Prostate gland (tissue), 2 donors: ENCODE data around the gene PRR7. TPM values are rescaled to one million over a fixed set of nuclear protein-coding genes. Genes with fewer than 3 reads are reported as not detected.

Source experiments
- DNase-seq: peaks from one replicate; pipeline ENCODE4 v3.0.0-alpha.2; 2019; ENCODE audit warnings: low spot score
- H3K27ac ChIP-seq, 2 donors: fragments of 200-600 bp; sonication (generic); 2 replicates each; pipeline ENCODE4 v1.5.1; 2017 to 2019
- H3K27me3 ChIP-seq: fragments of 200-600 bp; sonication (generic); replicated peaks from 2 replicates; pipeline ENCODE4 v1.5.1; 2019; ENCODE audit not compliant: insufficient read depth
- H3K36me3 ChIP-seq, 2 donors: fragments of 200-600 bp; sonication (generic); 1 replicate in 1 of 2; 2 replicates in 1 of 2; pipeline versions ENCODE4 v1.5.1 to v1.8.1; 2017 to 2019
- H3K4me1 ChIP-seq: fragments of 200-600 bp; sonication (generic); replicated peaks from 2 replicates; pipeline ENCODE4 v1.5.1; 2019
- H3K4me3 ChIP-seq, 2 donors: fragments of 200-600 bp; sonication (generic); 2 replicates each; pipeline ENCODE4 v1.5.1; 2017 to 2019
- H3K9me3 ChIP-seq: fragments of 200-600 bp; sonication (generic); 2 replicates; pipeline ENCODE4 v1.5.1; 2017
- POLR2A ChIP-seq: fragments of 450-650 bp; IDR thresholded peaks from one replicate; pipeline ENCODE4 v1.6.1; 2016; ENCODE audit warnings: antibody characterized with exemption, mild to moderate bottlenecking
- POLR2AphosphoS5 ChIP-seq: sonication (generic); formaldehyde crosslinking; IDR thresholded peaks from one replicate; pipeline ENCODE4 v1.6.1; 2017; ENCODE audit warnings: antibody characterized with exemption
- WGBS: methylation state at CpG from one replicate; pipeline ENCODE4 v1.1.5; 2018; 5-methylcytosine and 5-hydroxymethylcytosine counted together
- intact Hi-C: fragments of 100-400 bp; cut with DNase I; formaldehyde crosslinking; loops from one replicate; pipeline ENCODE4 v1.14.2; 2022
- total RNA-seq, 2 donors: library from RNA; depleted of rRNA; stranded (reverse); fragments of >200 nt; gene quantifications; one replicate each; pipeline ENCODE4 v1.1.0, GENCODE V29; 2016
- TF ChIP-seq, protein P1 (sequence below), 4 experiments: fragments of 200-600 bp in 2 of 4; fragments of 450-650 bp in 2 of 4; sonication (generic) in 2 of 4; IDR thresholded peaks; 1 replicate in 3 of 4; 2 replicates in 1 of 4; pipeline ENCODE4 v1.5.1; 2016 to 2019; ENCODE audit warnings: antibody characterized with exemption in 4 of 4, mild to moderate bottlenecking in 2 of 4, moderate library complexity in 2 of 4

The PRR7 gene
- total RNA-seq, 2 donors from 2014 or later: 8.7 to 11.0 TPM

DNA sequence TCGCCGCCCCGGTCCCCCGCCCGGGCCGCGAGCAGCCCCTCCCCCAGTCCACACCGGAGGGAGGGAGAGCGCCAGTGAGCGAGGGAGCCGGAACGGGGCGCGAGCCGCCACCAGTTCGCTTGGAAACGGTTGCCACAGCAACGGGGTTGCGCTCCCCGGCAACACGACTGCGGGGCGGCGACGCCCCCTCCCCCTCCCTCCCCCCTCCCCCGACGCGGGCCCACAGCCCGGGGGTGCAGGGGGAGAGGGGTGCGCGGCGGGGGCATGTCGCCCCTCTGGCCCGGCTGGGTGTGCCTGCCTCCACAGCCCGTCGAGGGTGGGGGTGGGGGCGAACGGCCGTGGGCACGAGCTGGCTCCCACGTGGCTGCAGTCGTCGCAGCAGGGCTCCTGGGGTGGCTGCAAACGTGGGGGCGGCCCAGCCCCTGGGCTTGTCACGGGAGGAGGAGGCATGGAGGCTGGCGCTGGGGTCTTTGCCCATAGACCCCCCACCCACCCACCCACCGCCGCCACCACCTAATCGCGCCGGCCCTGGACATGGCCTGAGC lies 524 bp downstream of the PRR7 start:
- H3K36me3 ChIP-seq: no peaks in the 10 kb centered on the region
- H3K27me3 ChIP-seq: no peaks in the 10 kb centered on the region
- intact Hi-C loops: no loop called here
- peak overlapping the region; percentile 36 to 41 for H3K27ac ChIP-seq
- peak overlapping the region; percentile 52 to 64 for H3K4me3 ChIP-seq
- peaks cover 4% of the 10 kb centered on the region for H3K4me1 ChIP-seq
- DNase-seq: no peak
- 2% methylated on average over 20 of the region's 52 CpGs for WGBS
- H3K9me3 ChIP-seq: no peaks in the 10 kb centered on the region
- no peak for TF ChIP-seq POLR2A
- TF ChIP-seq, protein P1, sequence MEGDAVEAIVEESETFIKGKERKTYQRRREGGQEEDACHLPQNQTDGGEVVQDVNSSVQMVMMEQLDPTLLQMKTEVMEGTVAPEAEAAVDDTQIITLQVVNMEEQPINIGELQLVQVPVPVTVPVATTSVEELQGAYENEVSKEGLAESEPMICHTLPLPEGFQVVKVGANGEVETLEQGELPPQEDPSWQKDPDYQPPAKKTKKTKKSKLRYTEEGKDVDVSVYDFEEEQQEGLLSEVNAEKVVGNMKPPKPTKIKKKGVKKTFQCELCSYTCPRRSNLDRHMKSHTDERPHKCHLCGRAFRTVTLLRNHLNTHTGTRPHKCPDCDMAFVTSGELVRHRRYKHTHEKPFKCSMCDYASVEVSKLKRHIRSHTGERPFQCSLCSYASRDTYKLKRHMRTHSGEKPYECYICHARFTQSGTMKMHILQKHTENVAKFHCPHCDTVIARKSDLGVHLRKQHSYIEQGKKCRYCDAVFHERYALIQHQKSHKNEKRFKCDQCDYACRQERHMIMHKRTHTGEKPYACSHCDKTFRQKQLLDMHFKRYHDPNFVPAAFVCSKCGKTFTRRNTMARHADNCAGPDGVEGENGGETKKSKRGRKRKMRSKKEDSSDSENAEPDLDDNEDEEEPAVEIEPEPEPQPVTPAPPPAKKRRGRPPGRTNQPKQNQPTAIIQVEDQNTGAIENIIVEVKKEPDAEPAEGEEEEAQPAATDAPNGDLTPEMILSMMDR (IDR thresholded peaks at IDR 0.05): no peak
- TF ChIP-seq POLR2AphosphoS5: no peak

DNA sequence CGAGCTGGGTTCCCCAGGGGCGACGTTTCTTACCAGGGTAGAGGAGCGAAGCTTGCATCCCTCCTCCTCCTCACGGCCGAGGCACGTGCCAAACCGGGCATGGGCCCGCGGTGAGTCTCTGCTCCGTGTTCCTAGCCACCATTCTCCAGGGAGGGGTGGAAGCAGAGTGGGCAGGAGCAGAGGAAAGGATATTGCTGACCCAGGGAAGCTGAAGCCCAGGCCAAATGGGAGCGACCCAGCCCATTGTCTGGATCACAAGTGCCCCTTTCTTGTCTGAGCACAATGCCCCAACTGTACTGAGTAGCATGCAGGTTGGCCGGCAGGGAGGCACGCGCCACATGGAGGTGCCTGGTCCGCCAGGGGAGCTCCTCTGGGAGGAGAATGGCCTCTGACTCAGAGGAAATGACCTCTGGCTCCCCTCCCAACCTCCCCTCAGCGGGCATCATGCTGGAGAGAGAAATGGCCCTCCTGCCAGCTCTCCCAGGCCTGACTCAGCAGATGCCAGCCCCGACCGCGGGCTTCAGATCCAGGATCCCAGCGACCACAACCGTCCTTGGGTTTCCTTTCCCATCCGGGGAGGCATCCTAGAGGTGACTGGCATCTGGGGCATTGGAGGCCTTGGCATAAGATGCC lies 1.1 kb downstream of the PRR7 start:
- DNase-seq: no peak
- Histone ChIP-seq H3K36me3 (no peaks in the 10 kb centered on the region), H3K27ac (no peak overlapping the region), H3K4me1 (peaks cover 4% of the 10 kb centered on the region), H3K4me3 (peak overlapping the region in 1 of 2 donors; percentile 64), H3K9me3 (no peaks in the 10 kb centered on the region), H3K27me3 (no peaks in the 10 kb centered on the region)
- WGBS: 22% methylated on average over 23 of the region's 23 CpGs
- intact Hi-C loops: no loop called here
- no peak for TF ChIP-seq POLR2A
- TF ChIP-seq, protein P1 (IDR thresholded peaks at IDR 0.05): peak in 1 of 4 experiments; percentile 3

DNA sequence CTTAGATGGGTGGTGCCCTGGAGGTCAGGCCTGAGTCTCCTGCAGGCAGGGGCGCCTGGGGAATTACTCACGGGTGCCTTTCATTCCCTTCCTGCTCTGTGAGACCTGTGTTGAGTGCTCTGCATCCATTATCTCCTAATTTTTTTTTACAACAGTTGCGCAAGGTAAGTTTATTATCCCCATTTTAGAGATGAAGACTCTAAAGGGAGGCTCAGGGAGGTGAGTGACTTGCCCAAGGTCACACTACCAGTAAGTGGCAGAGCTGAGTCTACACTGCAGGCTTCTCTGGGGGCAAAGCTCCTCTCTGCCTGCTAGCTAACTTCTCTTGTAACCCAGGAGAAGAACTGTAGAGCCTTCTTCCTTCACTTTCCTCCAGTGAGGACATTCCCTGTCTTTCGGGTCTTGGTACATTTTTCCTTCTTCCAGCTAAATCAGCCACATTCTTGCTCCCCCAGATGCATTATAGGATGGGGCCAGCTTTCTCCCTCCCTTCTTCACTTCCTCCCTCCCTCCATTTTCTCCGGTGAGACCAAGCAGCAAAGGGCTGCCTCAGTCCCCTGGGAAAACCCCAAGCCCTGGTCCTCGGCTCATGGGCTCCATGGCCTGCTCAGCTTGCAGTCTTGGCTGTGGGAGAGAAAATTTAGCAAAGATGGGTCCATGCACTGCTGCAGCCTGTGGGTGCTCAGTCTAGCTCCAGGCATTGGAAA lies 1.8 kb downstream of the PRR7 start:
- Histone ChIP-seq H3K27me3 (no peaks in the 10 kb centered on the region), H3K4me1 (peaks cover 4% of the 10 kb centered on the region), H3K9me3 (no peaks in the 10 kb centered on the region), H3K36me3 (no peaks in the 10 kb centered on the region), H3K27ac (no peak overlapping the region), H3K4me3 (no peak overlapping the region)
- TF ChIP-seq, protein P1 (IDR thresholded peaks at IDR 0.05): no peak
- TF ChIP-seq POLR2AphosphoS5 (no peak), POLR2A (no peak)
- DNase-seq: no peak
- WGBS: 93% methylated on average over 6 of the region's 6 CpGs
- intact Hi-C loops: no loop called here

DNA sequence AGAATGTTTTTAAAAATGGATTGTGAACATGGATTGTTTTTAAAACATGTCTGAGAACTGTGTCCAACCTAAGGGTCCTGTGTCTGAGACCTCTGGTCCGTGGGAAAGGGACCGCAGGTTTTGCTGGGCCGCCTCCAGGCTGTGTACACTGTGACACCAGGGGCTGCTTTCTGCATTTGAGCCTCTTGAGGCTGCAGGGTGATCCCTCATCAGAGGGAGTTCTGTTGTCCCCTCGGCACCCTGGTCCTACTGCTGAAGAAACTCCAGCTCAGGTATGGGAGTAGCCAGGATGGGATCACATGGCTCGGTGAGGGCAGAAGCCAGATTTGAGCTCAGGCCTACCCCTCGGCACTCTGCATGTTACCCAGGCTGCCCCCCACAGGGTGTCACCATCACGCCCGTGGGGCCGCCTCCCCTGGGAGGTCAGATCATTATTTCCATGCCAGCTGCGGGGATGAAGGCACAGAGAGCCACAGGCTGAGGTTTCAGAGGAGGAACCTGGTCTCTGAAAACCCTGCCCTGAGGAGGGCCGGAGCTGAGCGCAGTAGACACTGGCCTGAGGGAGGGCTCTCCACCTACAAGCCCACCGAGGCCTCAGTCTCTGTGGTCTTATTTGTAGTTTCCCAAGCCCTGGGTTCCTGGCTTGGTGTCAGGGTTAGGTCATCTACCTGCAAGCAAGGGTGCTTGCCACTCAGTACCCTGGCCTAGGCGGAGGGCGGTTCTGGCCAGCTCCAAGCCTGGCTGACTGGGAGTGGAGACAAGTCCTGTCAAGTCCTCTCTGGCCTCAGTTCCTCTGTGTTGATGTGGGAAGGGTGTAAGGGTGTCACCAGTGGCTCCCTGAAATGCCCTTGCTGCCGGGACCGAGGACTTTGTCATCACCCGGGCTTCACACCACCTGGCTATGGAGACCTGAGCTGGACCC lies 2.8 kb downstream of the PRR7 start:
- H3K4me1 ChIP-seq: peaks cover 4% of the 10 kb centered on the region
- H3K4me3 ChIP-seq: no peak overlapping the region
- no peak for DNase-seq
- no peaks in the 10 kb centered on the region for H3K27me3 ChIP-seq
- 84% methylated on average over 18 of the region's 18 CpGs for WGBS
- no peak overlapping the region for H3K27ac ChIP-seq
- TF ChIP-seq POLR2A (no peak), POLR2AphosphoS5 (no peak)
- TF ChIP-seq, protein P1 (IDR thresholded peaks at IDR 0.05): no peak
- H3K9me3 ChIP-seq: no peaks in the 10 kb centered on the region
- no peaks in the 10 kb centered on the region for H3K36me3 ChIP-seq
- intact Hi-C loops: no loop called here
